Endothelial cell (in vitro differentiated cells): ENCODE results near the gene HCAR3. TPM values are rescaled to one million over a fixed set of nuclear protein-coding genes. Genes with fewer than 3 reads are reported as not detected.

ENCODE experiments used
- total RNA-seq: library from RNA; stranded (reverse); fragmentation: NEBNext Ultra II Directional; extraction: Animal tissue kit (Norgen Biotek cat#: 25700); gene quantifications from one replicate; pipeline ENCODE4 v1.2.1, GENCODE V29; 2021; ENCODE audit not compliant: unreplicated experiment

Gene HCAR3
- total RNA-seq, 1 donor from 2014 or later: not detected

Other genes starting within 250 kb of the HCAR3 start
- 18.6 TPM for gene ZCCHC8, start 215.9 kb downstream of the HCAR3 start, total RNA-seq
- 75.2 TPM for gene RSRC2, start 189.9 kb downstream of the HCAR3 start, total RNA-seq
- gene KNTC1, start 189.6 kb downstream of the HCAR3 start, total RNA-seq: 32.6 TPM
- not detected for gene HCAR2, start 13.5 kb downstream of the HCAR3 start, total RNA-seq
- gene HCAR1, start 14.0 kb upstream of the HCAR3 start, total RNA-seq: 0.13 TPM
- gene DENR, start 36.0 kb upstream of the HCAR3 start, total RNA-seq: 79.7 TPM
- gene CCDC62, start 57.8 kb upstream of the HCAR3 start, total RNA-seq: 0.87 TPM
- 117 TPM for gene HIP1R, start 118.6 kb upstream of the HCAR3 start, total RNA-seq
- 13.8 TPM for gene VPS37B, start 179.3 kb upstream of the HCAR3 start, total RNA-seq
- gene ABCB9, start 249.7 kb upstream of the HCAR3 start, total RNA-seq: 10.9 TPM